IMR-90 (cell line): Measurements from ENCODE around the gene ST7. TPM values are rescaled to one million over a fixed set of nuclear protein-coding genes. Genes with fewer than 3 reads are reported as not detected.
A peak's percentile ranks its signal among the peaks of the same experiment; 100 is the strongest.

Experiments
- ATAC-seq: fragments of 200-7000 bp; cut with Tn5 transposase; 2 replicates; pipeline ENCODE4 v1.9.1; 2020; ENCODE audit warnings: low read depth, mild to moderate bottlenecking, moderate library complexity
- BruUV-seq: library from RNA; stranded (reverse); fragments of 400-500 nt; replicated peaks from 2 replicates; lab custom pipeline; 2021; lab: Mats Ljungman, UMichigan
- CTCF ChIA-PET: fragments of 300-600 bp; formaldehyde crosslinking; extraction: SDS; loops from one replicate; lab custom pipeline; 2021; ENCODE audit warnings: antibody characterized with exemption; lab: Yijun Ruan, JAX
- POLR2A ChIA-PET: fragments of 300-600 bp; sonication (Branson Sonifier 250); formaldehyde crosslinking; loops from one replicate; lab custom pipeline; 2022; ENCODE audit warnings: antibody characterized with exemption; ENCODE audit not compliant: unreplicated experiment; lab: Charles Lee
- DNase-seq: peaks from one replicate; pipeline ENCODE4 v3.0.0; 2013
- H2AFZ ChIP-seq: replicated peaks from 2 replicates; pipeline ENCODE3; 2013; ENCODE audit warnings: low read length, mild to moderate bottlenecking; ENCODE audit not compliant: poor library complexity
- H2AK5ac ChIP-seq: 2 replicates; pipeline ENCODE4 v1.6.1; 2013; ENCODE audit warnings: low read depth, low read length, inconsistent platforms
- H2AK9ac ChIP-seq: replicated peaks from 2 replicates; pipeline ENCODE3; 2013; ENCODE audit warnings: mild to moderate bottlenecking, low read depth, low read length, moderate library complexity; ENCODE audit not compliant: poor library complexity
- H2BK120ac ChIP-seq: 2 replicates; pipeline ENCODE4 v1.6.1; 2013; ENCODE audit warnings: low read depth, low read length, inconsistent platforms
- H2BK15ac ChIP-seq: 3 replicates; pipeline ENCODE4 v1.6.1; 2013; ENCODE audit warnings: low read depth, low read length, inconsistent platforms
- H2BK20ac ChIP-seq: 2 replicates; pipeline ENCODE4 v1.6.1; 2013; ENCODE audit warnings: low read depth, mild to moderate bottlenecking, inconsistent platforms, low read length, moderate library complexity
- H2BK5ac ChIP-seq: 2 replicates; pipeline ENCODE4 v1.6.1; 2013; ENCODE audit warnings: mild to moderate bottlenecking, low read depth, low read length, inconsistent platforms; ENCODE audit not compliant: poor library complexity, severe bottlenecking
- H3K14ac ChIP-seq: replicated peaks from 2 replicates; pipeline ENCODE4 v1.6.1; 2013; ENCODE audit warnings: low read depth, low read length, inconsistent platforms
- H3K18ac ChIP-seq: 2 replicates; pipeline ENCODE4 v1.6.1; 2013; ENCODE audit warnings: low read depth, low read length, control low read depth
- H3K23ac ChIP-seq: 2 replicates; pipeline ENCODE4 v1.6.1; 2013; ENCODE audit warnings: low read depth, low read length, inconsistent platforms
- H3K27ac ChIP-seq: 2 replicates; pipeline ENCODE4 v1.5.1; 2013; ENCODE audit warnings: mild to moderate bottlenecking, control low read depth, low read length; ENCODE audit not compliant: insufficient read depth
- H3K27me3 ChIP-seq: 2 replicates; pipeline ENCODE4 v1.6.1; 2013; ENCODE audit warnings: low read length; ENCODE audit not compliant: control insufficient read depth, insufficient read depth
- H3K36me3 ChIP-seq: 2 replicates; pipeline ENCODE4 v1.6.1; 2013; ENCODE audit warnings: low read length, mixed read lengths; ENCODE audit not compliant: control insufficient read depth, insufficient read depth
- H3K4ac ChIP-seq: 2 replicates; pipeline ENCODE4 v1.6.1; 2013; ENCODE audit warnings: low read depth, low read length, inconsistent platforms
- H3K4me1 ChIP-seq: 2 replicates; pipeline ENCODE4 v1.6.1; 2013; ENCODE audit warnings: low read length, mixed read lengths; ENCODE audit not compliant: control insufficient read depth, insufficient read depth
- H3K4me2 ChIP-seq: 2 replicates; pipeline ENCODE4 v1.6.1; 2013; ENCODE audit warnings: low read depth, mild to moderate bottlenecking, control low read depth, low read length, moderate library complexity
- H3K4me3 ChIP-seq: 2 replicates; pipeline ENCODE4 v1.5.1; 2013; ENCODE audit warnings: low read depth, mild to moderate bottlenecking, control low read depth, low read length, moderate library complexity; ENCODE audit not compliant: insufficient read depth
- H3K56ac ChIP-seq: 2 replicates; pipeline ENCODE4 v1.6.1; 2013; ENCODE audit warnings: low read length, inconsistent platforms; ENCODE audit not compliant: insufficient read depth; ENCODE audit errors: extremely low read depth
- H3K79me1 ChIP-seq, 2 experiments: 2 replicates each; pipeline ENCODE4 v1.6.1; 2013; ENCODE audit warnings: low read length in 2 of 2, inconsistent platforms in 1 of 2, low read depth in 1 of 2
- H3K9ac ChIP-seq: 2 replicates; pipeline ENCODE4 v1.6.1; 2013; ENCODE audit warnings: low read depth, low read length, control low read depth
- H3K9me1 ChIP-seq: 2 replicates; pipeline ENCODE4 v1.6.1; 2013; ENCODE audit warnings: low read length, inconsistent platforms; ENCODE audit not compliant: insufficient read depth
- H3K9me3 ChIP-seq: 2 replicates; pipeline ENCODE4 v1.6.1; 2013; ENCODE audit warnings: low read length; ENCODE audit not compliant: control insufficient read depth, insufficient read depth
- H4K20me1 ChIP-seq: 2 replicates; pipeline ENCODE4 v1.6.1; 2013; ENCODE audit warnings: low read length, inconsistent platforms; ENCODE audit not compliant: insufficient read depth
- H4K5ac ChIP-seq: 2 replicates; pipeline ENCODE4 v1.6.1; 2013; ENCODE audit warnings: mild to moderate bottlenecking, low read depth, low read length, control low read depth
- H4K8ac ChIP-seq, 2 experiments: 2 replicates each; pipeline ENCODE4 v1.6.1; 2013; ENCODE audit warnings: low read depth in 2 of 2, low read length in 2 of 2, control low read depth in 1 of 2, inconsistent platforms in 1 of 2
- H4K91ac ChIP-seq: 2 replicates; pipeline ENCODE4 v1.6.1; 2013; ENCODE audit warnings: low read depth, low read length, inconsistent platforms; ENCODE audit not compliant: insufficient read depth
- BHLHE40 ChIP-seq: fragments of 150-350 bp; IDR thresholded peaks from 2 replicates; pipeline ENCODE4 v1.6.1; 2016; ENCODE audit warnings: mild to moderate bottlenecking, low read depth, low read length
- CEBPB ChIP-seq: IDR thresholded peaks from 2 replicates; pipeline ENCODE4 v1.6.1; 2012; ENCODE audit warnings: low read depth, low read length, improper control_type of control experiment
- CHD1 ChIP-seq: IDR thresholded peaks from 2 replicates; pipeline ENCODE4 v1.6.1; 2012; ENCODE audit warnings: low read depth, low read length, improper control_type of control experiment
- FOS ChIP-seq: fragments of 150-350 bp; IDR thresholded peaks from 2 replicates; pipeline ENCODE4 v1.6.1; 2016; ENCODE audit warnings: low read depth, low read length
- POLR2A ChIP-seq: IDR thresholded peaks from 2 replicates; pipeline ENCODE4 v1.6.1; 2012; ENCODE audit warnings: mild to moderate bottlenecking, low read depth, low read length
- RAD21 ChIP-seq: IDR thresholded peaks from 2 replicates; pipeline ENCODE4 v1.6.1; 2012; ENCODE audit warnings: low read length, improper control_type of control experiment
- RCOR1 ChIP-seq: IDR thresholded peaks from 2 replicates; pipeline ENCODE4 v1.6.1; 2012; ENCODE audit warnings: mild to moderate bottlenecking, low read length, improper control_type of control experiment; ENCODE audit not compliant: insufficient replicate concordance
- RFX5 ChIP-seq: IDR thresholded peaks from 2 replicates; pipeline ENCODE4 v1.8.0; 2012; ENCODE audit warnings: low read depth, mild to moderate bottlenecking, low read length, moderate library complexity
- USF2 ChIP-seq: fragments of 150-350 bp; IDR thresholded peaks from 2 replicates; pipeline ENCODE4 v1.6.1; 2017; ENCODE audit warnings: mild to moderate bottlenecking, antibody characterized with exemption, low read length, low read depth
- WGBS, 2 experiments: methylation state at CpG; one replicate each; pipeline versions ENCODE4 v1.1.5 to v1.1.7; 2013; ENCODE audit warnings: missing lambda C conversion rate in 2 of 2; ENCODE audit not compliant: insufficient read length in 1 of 2; ENCODE audit errors: extremely low coverage in 2 of 2; 5-methylcytosine and 5-hydroxymethylcytosine counted together
- dilution Hi-C: fragments of 300-500 bp; cut with HindIII; formaldehyde crosslinking; loops from one replicate; pipeline ENCODE4 v1.14.3; 2018; ENCODE audit warnings: low sequenced_read_pairs; ENCODE audit not compliant: unreplicated experiment
- in situ Hi-C: fragments of 300-500 bp; cut with MboI; formaldehyde crosslinking; loops from 3 replicates; pipeline ENCODE4 v1.14.3; 2019; ENCODE audit warnings: low sequenced_read_pairs, inconsistent platforms, mixed read lengths
- intact Hi-C: fragments of 100-400 bp; cut with micrococcal nuclease; formaldehyde crosslinking; loops from 2 replicates; pipeline ENCODE4 v1.10.0; 2022
- polyA plus RNA-seq, 3 experiments: library from polyadenylated mRNA; depleted of rRNA; stranded (reverse); fragments of >200 nt; gene quantifications; 2 replicates each; pipeline ENCODE4 v1.2.3, GENCODE V29; 2012; ENCODE audit warnings: low replicate concordance in 1 of 3
- total RNA-seq: library from RNA; depleted of rRNA; stranded (reverse); fragments of >200 nt; gene quantifications from 2 replicates; pipeline ENCODE4 v1.2.3, GENCODE V29; 2012
- TF ChIP-seq, protein P1 (sequence below): fragments of 150-350 bp; IDR thresholded peaks from 2 replicates; pipeline ENCODE4 v1.6.1; 2016; ENCODE audit warnings: low read depth, mild to moderate bottlenecking, low read length, moderate library complexity, borderline replicate concordance
- TF ChIP-seq, protein P2 (sequence below): conservative IDR thresholded peaks from 2 replicates; pipeline ENCODE4 v1.5.1; 2012; ENCODE audit warnings: mild to moderate bottlenecking, low read depth, low read length, improper control_type of control experiment

ST7 gene
- total and polyA plus RNA-seq, 2 of the 4 experiments (the other 2 are of a cell fraction), result 18.6 to 26.0 TPM

DNA sequence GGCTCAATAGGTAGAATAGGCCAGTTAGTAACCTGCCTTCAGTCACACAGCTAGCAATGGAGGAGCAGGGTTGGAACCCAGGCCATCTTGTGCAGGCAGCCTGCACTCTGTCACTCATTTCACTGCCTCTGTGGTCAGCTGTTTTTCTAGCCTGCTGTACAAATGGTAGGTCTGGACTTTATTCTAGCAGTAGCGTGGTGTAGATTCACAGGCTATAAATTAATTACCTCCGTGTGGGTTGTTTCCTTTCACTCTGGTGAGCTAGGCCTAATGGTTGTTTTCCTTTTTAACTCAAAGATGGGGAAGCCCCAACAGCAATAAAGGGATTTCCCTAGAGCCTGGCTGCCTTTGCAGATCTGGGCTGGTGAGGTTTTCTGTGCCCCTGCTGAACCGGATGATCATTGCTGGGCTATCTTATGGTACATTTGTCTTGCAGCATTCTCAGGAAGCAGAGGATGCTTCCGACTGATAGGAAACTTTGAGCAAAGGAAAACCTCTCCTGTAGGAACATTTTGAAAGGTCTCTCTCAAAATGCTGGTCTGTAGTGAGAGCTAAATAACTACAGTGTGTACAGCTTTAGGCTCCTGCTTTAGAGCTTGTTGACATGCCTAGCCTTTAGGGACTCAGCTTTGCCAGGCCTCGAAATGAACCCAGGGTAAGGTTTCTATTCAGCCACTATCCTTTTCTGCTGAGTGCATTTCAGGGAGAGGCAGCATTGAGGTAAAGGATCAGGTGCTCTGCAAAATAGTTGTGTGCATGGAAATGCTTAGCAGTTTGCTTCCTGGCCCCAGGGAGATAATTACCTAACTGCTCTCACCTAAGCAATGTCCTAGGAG lies 157.4 kb downstream of the ST7 start:
- intact Hi-C loops, result no loop called here
- POLR2A ChIA-PET, result no interaction called here

More for the DNA sequence above, 157.4 kb downstream of the ST7 start:
- Histone ChIP-seq H3K27ac (no peak overlapping the region), H3K9me1 (no peaks in the 10 kb centered on the region), H2BK5ac (no peak overlapping the region), H3K79me1 (peaks cover 8 to 9% of the 10 kb centered on the region in 2 experiments; a peak in 2 of 4 replicates), H3K23ac (no peak overlapping the region; the same call in 1 of the 2 replicates), H3K4ac (no peak overlapping the region), H2AFZ (no peak overlapping the region), H2BK15ac (no peak overlapping the region; the same call in 2 of the 3 replicates), H3K9me3 (no peaks in the 10 kb centered on the region), H3K14ac (peak overlapping the region; percentile 52; the same call in 1 of the 2 replicates), H3K27me3 (no peaks in the 10 kb centered on the region), H3K9ac (no peak overlapping the region), H4K5ac (no peak overlapping the region), H2BK20ac (no peak overlapping the region), H3K36me3 (no peaks in the 10 kb centered on the region), H3K4me1 (0 out of 2 replicates have a peak, but pooled peaks cover 1% of the 10 kb centered on the region), H4K20me1 (no peaks in the 10 kb centered on the region), H2BK120ac (no peak overlapping the region), H2AK9ac (no peak overlapping the region), H3K56ac (no peak overlapping the region), H3K18ac (no peak overlapping the region; the same call in 1 of the 2 replicates), H4K91ac (no peak overlapping the region), H3K4me3 (no peak overlapping the region), H4K8ac (0 out of 4 replicates have a peak overlapping the region, but pooled peaks of 1 of the 2 experiments have one; percentile 27), H2AK5ac (no peak overlapping the region), H3K4me2 (no peak overlapping the region)
- dilution Hi-C loops (no loop called here), in situ Hi-C loops (no loop called here)
- TF ChIP-seq, protein P1, sequence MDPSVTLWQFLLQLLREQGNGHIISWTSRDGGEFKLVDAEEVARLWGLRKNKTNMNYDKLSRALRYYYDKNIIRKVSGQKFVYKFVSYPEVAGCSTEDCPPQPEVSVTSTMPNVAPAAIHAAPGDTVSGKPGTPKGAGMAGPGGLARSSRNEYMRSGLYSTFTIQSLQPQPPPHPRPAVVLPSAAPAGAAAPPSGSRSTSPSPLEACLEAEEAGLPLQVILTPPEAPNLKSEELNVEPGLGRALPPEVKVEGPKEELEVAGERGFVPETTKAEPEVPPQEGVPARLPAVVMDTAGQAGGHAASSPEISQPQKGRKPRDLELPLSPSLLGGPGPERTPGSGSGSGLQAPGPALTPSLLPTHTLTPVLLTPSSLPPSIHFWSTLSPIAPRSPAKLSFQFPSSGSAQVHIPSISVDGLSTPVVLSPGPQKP, result no peak
- TF ChIP-seq USF2 (no peak), FOS (no peak), CHD1 (no peak), RAD21 (no peak), RFX5 (no peak), POLR2A (no peak), RCOR1 (no peak), BHLHE40 (no peak), CEBPB (no peak)
- TF ChIP-seq, protein P2, sequence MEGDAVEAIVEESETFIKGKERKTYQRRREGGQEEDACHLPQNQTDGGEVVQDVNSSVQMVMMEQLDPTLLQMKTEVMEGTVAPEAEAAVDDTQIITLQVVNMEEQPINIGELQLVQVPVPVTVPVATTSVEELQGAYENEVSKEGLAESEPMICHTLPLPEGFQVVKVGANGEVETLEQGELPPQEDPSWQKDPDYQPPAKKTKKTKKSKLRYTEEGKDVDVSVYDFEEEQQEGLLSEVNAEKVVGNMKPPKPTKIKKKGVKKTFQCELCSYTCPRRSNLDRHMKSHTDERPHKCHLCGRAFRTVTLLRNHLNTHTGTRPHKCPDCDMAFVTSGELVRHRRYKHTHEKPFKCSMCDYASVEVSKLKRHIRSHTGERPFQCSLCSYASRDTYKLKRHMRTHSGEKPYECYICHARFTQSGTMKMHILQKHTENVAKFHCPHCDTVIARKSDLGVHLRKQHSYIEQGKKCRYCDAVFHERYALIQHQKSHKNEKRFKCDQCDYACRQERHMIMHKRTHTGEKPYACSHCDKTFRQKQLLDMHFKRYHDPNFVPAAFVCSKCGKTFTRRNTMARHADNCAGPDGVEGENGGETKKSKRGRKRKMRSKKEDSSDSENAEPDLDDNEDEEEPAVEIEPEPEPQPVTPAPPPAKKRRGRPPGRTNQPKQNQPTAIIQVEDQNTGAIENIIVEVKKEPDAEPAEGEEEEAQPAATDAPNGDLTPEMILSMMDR, result no peak
- CTCF ChIA-PET, result interaction anchor here (1.1 kb wide), 1 partner anchor 180 kb away, joined by 3 read pairs; no protein-coding TSS in a partner anchor
- ATAC-seq (no peak), DNase-seq (no peak)
- no TSS peak for BruUV-seq
- WGBS, 2 experiments, result no CpG with 5 or more reads among the region's 5 CpGs
